Tibial artery (tissue), 4 donors: ENCODE data around the gene GLIPR2.
"Not testable (repeated sequence)": the region's sequence is repeated elsewhere in the genome, so short reads cannot be mapped to it uniquely, and the experiment has no call there.

Experiments used
- DNase-seq, 2 donors: peaks; one replicate each; pipeline ENCODE4 v3.0.0-alpha.2; 2019
- H3K27ac ChIP-seq, 2 donors: fragments of 200-600 bp; sonication (generic) in 1 of 2; 1 replicate in 1 of 2; 2 replicates in 1 of 2; pipeline ENCODE4 v1.5.1; 2018 to 2019; ENCODE audit warnings: mild to moderate bottlenecking in 1 of 2
- H3K27me3 ChIP-seq, 2 donors: fragments of 200-600 bp; sonication (generic) in 1 of 2; one replicate each; pipeline versions ENCODE4 v1.5.1 to v1.6.0; 2016 to 2019
- H3K36me3 ChIP-seq, 3 donors: fragments of 200-600 bp; sonication (generic) in 2 of 3; one replicate each; pipeline ENCODE4 v1.5.1; 2016 to 2019; ENCODE audit warnings: mild to moderate bottlenecking in 2 of 3
- H3K4me1 ChIP-seq, 4 donors: fragments of 200-600 bp; sonication (generic) in 2 of 4; 1 replicate in 3 of 4; 2 replicates in 1 of 4; pipeline ENCODE4 v1.5.1; 2016 to 2019
- H3K4me3 ChIP-seq, 2 donors: fragments of 200-600 bp; sonication (generic) in 1 of 2; 1 replicate in 1 of 2; 2 replicates in 1 of 2; pipeline ENCODE4 v1.5.1; 2018 to 2019; ENCODE audit warnings: mild to moderate bottlenecking in 2 of 2
- H3K9me3 ChIP-seq, 3 donors: fragments of 200-600 bp; sonication (generic) in 1 of 3; one replicate each; pipeline ENCODE4 v1.5.1; 2016 to 2019
- intact Hi-C: fragments of 100-400 bp; cut with DNase I; formaldehyde crosslinking; loops from one replicate; pipeline ENCODE4 v1.15.0; 2023; ENCODE audit warnings: low total_unique reads
- TF ChIP-seq, protein P1 (sequence below), 2 experiments: fragments of 200-600 bp in 1 of 2; fragments of 450-650 bp in 1 of 2; IDR thresholded peaks; one replicate each; pipeline ENCODE4 v1.5.1; 2017 to 2019; ENCODE audit warnings: antibody characterized with exemption in 2 of 2, mild to moderate bottlenecking in 1 of 2, moderate library complexity in 1 of 2

Gene GLIPR2

GRCh38 chr9:36174271-36174670 lies 37.7 kb downstream of the GLIPR2 start:
- no peak overlapping the region for H3K27ac ChIP-seq
- peaks cover 0 to 5% of the 10 kb centered on the region in 2 donors for H3K27me3 ChIP-seq
- no peak for DNase-seq
- no peaks in the 10 kb centered on the region for H3K4me1 ChIP-seq
- H3K9me3 ChIP-seq: no peaks in the 10 kb centered on the region
- H3K36me3 ChIP-seq: no peaks in the 10 kb centered on the region
- H3K4me3 ChIP-seq: no peak overlapping the region
- TF ChIP-seq, protein P1, sequence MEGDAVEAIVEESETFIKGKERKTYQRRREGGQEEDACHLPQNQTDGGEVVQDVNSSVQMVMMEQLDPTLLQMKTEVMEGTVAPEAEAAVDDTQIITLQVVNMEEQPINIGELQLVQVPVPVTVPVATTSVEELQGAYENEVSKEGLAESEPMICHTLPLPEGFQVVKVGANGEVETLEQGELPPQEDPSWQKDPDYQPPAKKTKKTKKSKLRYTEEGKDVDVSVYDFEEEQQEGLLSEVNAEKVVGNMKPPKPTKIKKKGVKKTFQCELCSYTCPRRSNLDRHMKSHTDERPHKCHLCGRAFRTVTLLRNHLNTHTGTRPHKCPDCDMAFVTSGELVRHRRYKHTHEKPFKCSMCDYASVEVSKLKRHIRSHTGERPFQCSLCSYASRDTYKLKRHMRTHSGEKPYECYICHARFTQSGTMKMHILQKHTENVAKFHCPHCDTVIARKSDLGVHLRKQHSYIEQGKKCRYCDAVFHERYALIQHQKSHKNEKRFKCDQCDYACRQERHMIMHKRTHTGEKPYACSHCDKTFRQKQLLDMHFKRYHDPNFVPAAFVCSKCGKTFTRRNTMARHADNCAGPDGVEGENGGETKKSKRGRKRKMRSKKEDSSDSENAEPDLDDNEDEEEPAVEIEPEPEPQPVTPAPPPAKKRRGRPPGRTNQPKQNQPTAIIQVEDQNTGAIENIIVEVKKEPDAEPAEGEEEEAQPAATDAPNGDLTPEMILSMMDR (IDR thresholded peaks at IDR 0.05): no peak
- intact Hi-C loops: no loop called here

GRCh38 chr9:36174731-36175130 lies 38.2 kb downstream of the GLIPR2 start:
- H3K9me3 ChIP-seq: no peaks in the 10 kb centered on the region
- H3K4me3 ChIP-seq: no peak overlapping the region
- TF ChIP-seq, protein P1 (IDR thresholded peaks at IDR 0.05): no peak
- peak in 1 of 2 donors; percentile 5 for DNase-seq
- H3K27me3 ChIP-seq: peaks cover 0 to 5% of the 10 kb centered on the region in 2 donors
- H3K27ac ChIP-seq: no peak overlapping the region
- no peaks in the 10 kb centered on the region for H3K36me3 ChIP-seq
- H3K4me1 ChIP-seq: no peaks in the 10 kb centered on the region
- intact Hi-C loops: no loop called here

GRCh38 chr9:36175209-36175608 lies 38.7 kb downstream of the GLIPR2 start:
- H3K27me3 ChIP-seq, intact Hi-C loops, H3K27ac ChIP-seq, H3K9me3 ChIP-seq, DNase-seq, H3K4me1 ChIP-seq, H3K4me3 ChIP-seq, H3K36me3 ChIP-seq: not testable (repeated sequence)

- H3K27ac ChIP-seq, H3K27me3 ChIP-seq, intact Hi-C loops, H3K4me1 ChIP-seq, H3K4me3 ChIP-seq, H3K36me3 ChIP-seq, DNase-seq, H3K9me3 ChIP-seq: not testable (repeated sequence)
Observed at GRCh38 chr9:36176496-36176895, 40.0 kb downstream of the GLIPR2 start.

GRCh38 chr9:36177571-36177970 lies 41.0 kb downstream of the GLIPR2 start:
- intact Hi-C loops: no loop called here
- no peak for DNase-seq
- TF ChIP-seq, protein P1 (IDR thresholded peaks at IDR 0.05): no peak

GRCh38 chr9:36180243-36180642 lies 43.7 kb downstream of the GLIPR2 start:
- H3K36me3 ChIP-seq, H3K4me1 ChIP-seq, H3K27ac ChIP-seq, H3K4me3 ChIP-seq, H3K9me3 ChIP-seq, intact Hi-C loops, H3K27me3 ChIP-seq, DNase-seq: not testable (repeated sequence)

More at GRCh38 chr9:36177571-36177970, 41.0 kb downstream of the GLIPR2 start:
- Histone ChIP-seq H3K27me3 (peaks cover 0 to 5% of the 10 kb centered on the region in 2 donors), H3K4me1 (no peaks in the 10 kb centered on the region), H3K4me3 (no peak overlapping the region), H3K27ac (no peak overlapping the region), H3K9me3 (no peaks in the 10 kb centered on the region), H3K36me3 (no peaks in the 10 kb centered on the region)

DNA sequence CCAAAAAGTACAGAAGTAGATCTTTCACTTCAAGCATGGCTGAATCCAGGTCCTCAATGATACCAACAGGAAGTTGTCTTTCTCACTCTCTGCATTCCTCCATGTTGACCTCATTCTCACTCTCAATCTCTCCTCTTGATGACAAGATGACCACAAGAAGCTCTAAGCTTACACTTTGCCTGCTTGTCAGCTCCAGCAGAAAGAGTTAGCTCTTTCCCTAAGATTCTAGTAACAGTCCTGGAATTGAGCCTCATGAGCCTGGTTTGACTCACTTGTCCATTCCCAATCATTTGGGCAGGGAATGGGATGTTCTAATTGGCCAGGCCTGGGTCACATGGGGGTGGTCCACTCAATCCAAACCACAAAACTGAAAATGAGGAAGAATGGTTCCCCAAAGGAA lies 50.9 kb downstream of the GLIPR2 start:
- no peaks in the 10 kb centered on the region for H3K36me3 ChIP-seq
- intact Hi-C loops: no loop called here
- no peak for DNase-seq
- no peak overlapping the region for H3K27ac ChIP-seq
- peaks cover 0 to 16% (median 11%) of the 10 kb centered on the region in 4 donors for H3K4me1 ChIP-seq
- H3K27me3 ChIP-seq: no peaks in the 10 kb centered on the region
- no peak overlapping the region for H3K4me3 ChIP-seq
- TF ChIP-seq, protein P1 (IDR thresholded peaks at IDR 0.05): no peak
- H3K9me3 ChIP-seq: no peaks in the 10 kb centered on the region
